Colonic mucosa (tissue), 4 donors: ENCODE data around the gene LOX. TPM values are rescaled to one million over a fixed set of nuclear protein-coding genes. Genes with fewer than 3 reads are reported as not detected.

ENCODE experiments used
- DNase-seq: peaks from one replicate; pipeline ENCODE4 v3.0.0-alpha.2; 2020
- H3K27ac ChIP-seq: fragments of 200-600 bp; one replicate; pipeline ENCODE4 v1.8.0; 2021
- H3K27me3 ChIP-seq: fragments of 200-600 bp; one replicate; pipeline ENCODE4 v1.8.0; 2021
- H3K36me3 ChIP-seq: fragments of 200-600 bp; one replicate; pipeline ENCODE4 v1.8.0; 2021
- H3K4me1 ChIP-seq: fragments of 200-600 bp; one replicate; pipeline ENCODE4 v1.8.0; 2021; ENCODE audit warnings: mild to moderate bottlenecking
- H3K4me3 ChIP-seq: fragments of 200-600 bp; one replicate; pipeline ENCODE4 v1.8.0; 2021
- H3K9ac ChIP-seq, 2 donors: one replicate each; pipeline ENCODE4 v1.7.0; 2013; ENCODE audit warnings: control low read depth in 2 of 2, low read depth in 2 of 2, low read length in 2 of 2
- H3K9me3 ChIP-seq: fragments of 200-600 bp; one replicate; pipeline ENCODE4 v1.8.0; 2021
- CTCF ChIP-seq: fragments of 200-600 bp; IDR thresholded peaks from one replicate; pipeline ENCODE4 v1.8.0; 2022; ENCODE audit warnings: antibody characterized with exemption, mild to moderate bottlenecking
- intact Hi-C: fragments of 100-400 bp; cut with DNase I; formaldehyde crosslinking; loops from one replicate; pipeline ENCODE4 v1.14.1; 2022
- total RNA-seq, 2 donors: library from RNA; stranded (reverse); fragmentation: NEBNext Ultra II Directional in 1 of 2; extraction: Animal tissue kit (Norgen Biotek cat#: 25700) in 1 of 2; gene quantifications; one replicate each; pipeline ENCODE4 v1.2.1, GENCODE V29; 2021
- donor health status: healthy.
- donor health status: DM: no; HTN: no; CAD: no.
- donor health status: DM: no; HTN: no; CAD: no.

LOX gene
- 1 to 10 TPM; 2.0 to 6.2 TPM for total RNA-seq

- H3K9me3 ChIP-seq, result no peaks in the 10 kb centered on the region
- peak within 1 kb of the TSS; percentile 49 for H3K4me3 ChIP-seq
- H3K27me3 ChIP-seq, result no peaks in the 10 kb centered on the region
- H3K27ac ChIP-seq, result no peak within 1 kb of the TSS
- no peaks in the 10 kb centered on the region for H3K4me1 ChIP-seq
- peak within 1 kb of the TSS; percentile 48 to 72 for H3K9ac ChIP-seq
- no peaks in the 10 kb centered on the region for H3K36me3 ChIP-seq
- peak; percentile 60 for DNase-seq
- intact Hi-C loops, result no loop called here
- TF ChIP-seq CTCF, result no peak
Measured at GRCh38 chr5:122078116-122079110, at the start of gene LOX. LOX (minus strand) TSS chr5:122078259; CDS start chr5:122077985, 274 bp downstream.

- no peaks in the 10 kb centered on the region for H3K36me3 ChIP-seq
- no peak overlapping the region for H3K27ac ChIP-seq
- no peak for TF ChIP-seq CTCF
- H3K9me3 ChIP-seq, result no peaks in the 10 kb centered on the region
- no peaks in the 10 kb centered on the region for H3K27me3 ChIP-seq
- DNase-seq, result no peak
- no peaks in the 10 kb centered on the region for H3K4me1 ChIP-seq
- intact Hi-C loops, result no loop called here
- no peak overlapping the region for H3K4me3 ChIP-seq
- no peak overlapping the region for H3K9ac ChIP-seq
Measured at GRCh38 chr5:122126756-122127321, 48.8 kb upstream of the LOX start.

DNA sequence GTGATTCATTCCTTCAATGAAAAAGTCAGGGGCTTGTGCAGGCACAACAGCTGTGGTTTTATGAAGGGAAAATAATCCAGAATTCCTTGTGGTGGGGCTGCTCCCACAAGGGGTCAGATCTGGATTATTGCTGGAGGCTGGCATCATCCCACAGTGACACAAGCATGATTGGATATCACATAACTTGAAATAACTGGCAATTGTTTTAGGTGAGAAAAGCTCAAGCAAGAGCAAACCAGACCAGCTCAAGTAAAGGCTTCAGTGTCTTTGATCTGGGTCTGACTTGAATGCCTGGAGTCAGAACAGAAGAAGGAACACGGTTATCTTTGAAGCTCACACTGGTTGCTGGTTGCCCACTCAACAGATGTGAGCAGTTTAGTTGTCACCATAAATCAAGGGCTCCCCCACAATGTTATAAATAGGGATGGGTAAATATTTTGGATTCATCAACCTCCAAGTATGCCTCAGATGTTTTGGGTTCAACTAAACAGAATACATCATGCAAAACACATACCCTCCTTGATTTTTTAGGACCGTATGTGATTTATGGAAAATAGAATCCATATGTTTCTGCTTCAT, 48.2 kb upstream of the LOX start:
- no peaks in the 10 kb centered on the region for H3K9me3 ChIP-seq
- H3K36me3 ChIP-seq, result no peaks in the 10 kb centered on the region
- TF ChIP-seq CTCF, result no peak
- no peak for DNase-seq
- no peak overlapping the region for H3K9ac ChIP-seq
- intact Hi-C loops, result no loop called here
- H3K4me1 ChIP-seq, result no peaks in the 10 kb centered on the region
- H3K27ac ChIP-seq, result no peak overlapping the region
- H3K4me3 ChIP-seq, result no peak overlapping the region
- no peaks in the 10 kb centered on the region for H3K27me3 ChIP-seq

DNA sequence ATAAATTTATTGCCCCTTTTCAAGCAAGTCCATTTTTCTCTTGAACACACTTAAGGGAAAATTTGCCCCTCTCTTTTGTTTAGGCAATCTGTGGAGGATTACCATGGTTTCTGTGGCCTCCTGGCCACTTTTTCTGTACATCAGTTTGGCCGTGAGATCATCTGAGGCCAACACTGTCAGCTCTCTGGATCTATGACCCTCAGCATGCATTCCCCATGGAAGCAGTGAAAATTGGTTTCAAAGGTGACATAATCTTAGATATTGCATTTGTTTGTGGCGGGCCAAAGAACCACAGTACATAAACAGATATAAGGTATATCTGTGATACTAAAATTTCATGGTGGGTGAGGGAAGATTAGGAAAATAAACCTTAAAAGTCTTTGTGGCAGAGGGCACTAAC, 46.7 kb upstream of the LOX start:
- Histone ChIP-seq H3K36me3 (no peaks in the 10 kb centered on the region), H3K4me3 (no peak overlapping the region), H3K27me3 (no peaks in the 10 kb centered on the region), H3K9me3 (no peaks in the 10 kb centered on the region), H3K27ac (no peak overlapping the region), H3K9ac (no peak overlapping the region), H3K4me1 (no peaks in the 10 kb centered on the region)
- no peak for TF ChIP-seq CTCF
- DNase-seq, result no peak
- intact Hi-C loops, result no loop called here
